ENCODE results near the gene HPS1. TPM values are rescaled to one million over a fixed set of nuclear protein-coding genes. Genes with fewer than 3 reads are reported as not detected.

The HPS1 gene
- total and polyA plus RNA-seq, 2 experiments from 2014 or later = 21.4 to 51.2 TPM

DNA sequence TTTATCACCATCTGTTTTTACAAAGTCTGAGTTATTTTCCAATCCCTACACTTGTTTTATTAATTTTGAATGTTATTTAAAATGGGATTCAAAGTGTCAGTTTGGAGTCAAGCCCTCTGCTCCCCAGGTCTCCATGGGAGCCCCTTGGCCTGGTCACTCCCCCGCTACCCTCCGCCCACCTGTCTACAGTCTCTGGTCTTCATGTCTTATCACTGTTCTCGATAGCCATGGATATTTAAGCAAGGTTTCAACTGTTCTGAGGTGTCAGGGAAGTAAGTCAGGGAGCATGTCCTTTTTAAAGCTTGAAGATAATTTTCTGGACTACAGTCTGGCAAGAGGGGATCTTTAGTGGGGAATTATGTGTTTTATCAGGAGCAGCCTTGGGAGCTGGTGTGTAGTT is 19.1 kb upstream of the HPS1 start:
- Mint-ChIP-seq H3K9me3 (no peaks in the 10 kb centered on the region), H3K27ac (no peak overlapping the region), H3K4me1 (peaks cover 15% of the 10 kb centered on the region), H3K36me3 (ENCODE audit: low read depth) (no peaks in the 10 kb centered on the region), H3K27me3 (ENCODE audit: insufficient read depth, low read depth, poor library complexity) (peaks cover 12% of the 10 kb centered on the region), H3K4me3 (no peak overlapping the region)
- H3K79me2 ChIP-seq (replicated peaks; ENCODE audit: insufficient read depth) = no peaks in the 10 kb centered on the region
- H3K27ac ChIP-seq (ENCODE audit: low read depth) = no peak overlapping the region
- no peak overlapping the region for H3K4me3 ChIP-seq
- ATAC-seq = no peak
- no peak overlapping the region for H3K4me2 ChIP-seq
- H3F3A ChIP-seq (replicated peaks; ENCODE audit: low read depth) = no peaks in the 10 kb centered on the region
- no peaks in the 10 kb centered on the region for H3K9me2 ChIP-seq (ENCODE audit: insufficient read depth)
- H3K4me1 ChIP-seq (ENCODE audit: insufficient read depth) = no peaks in the 10 kb centered on the region
- H4K20me1 ChIP-seq (replicated peaks; ENCODE audit: insufficient read depth) = no peaks in the 10 kb centered on the region
- DNase-seq (ENCODE audit: low spot score) = no peak
- no peak overlapping the region for H2AFZ ChIP-seq
- no peaks in the 10 kb centered on the region for H3K36me3 ChIP-seq (ENCODE audit: insufficient read depth)
- TF ChIP-seq POLR2AphosphoS5 (IDR thresholded peaks at IDR 0.05; ENCODE audit: low read depth) = no peak
- TF ChIP-seq ZNF331 (CRISPR knock-in tag; IDR thresholded peaks at IDR 0.05; ENCODE audit: low read depth) = no peak
- TF ChIP-seq JUNB (IDR thresholded peaks at IDR 0.05; ENCODE audit: unreplicated experiment) = no peak
- TF ChIP-seq, protein P1, sequence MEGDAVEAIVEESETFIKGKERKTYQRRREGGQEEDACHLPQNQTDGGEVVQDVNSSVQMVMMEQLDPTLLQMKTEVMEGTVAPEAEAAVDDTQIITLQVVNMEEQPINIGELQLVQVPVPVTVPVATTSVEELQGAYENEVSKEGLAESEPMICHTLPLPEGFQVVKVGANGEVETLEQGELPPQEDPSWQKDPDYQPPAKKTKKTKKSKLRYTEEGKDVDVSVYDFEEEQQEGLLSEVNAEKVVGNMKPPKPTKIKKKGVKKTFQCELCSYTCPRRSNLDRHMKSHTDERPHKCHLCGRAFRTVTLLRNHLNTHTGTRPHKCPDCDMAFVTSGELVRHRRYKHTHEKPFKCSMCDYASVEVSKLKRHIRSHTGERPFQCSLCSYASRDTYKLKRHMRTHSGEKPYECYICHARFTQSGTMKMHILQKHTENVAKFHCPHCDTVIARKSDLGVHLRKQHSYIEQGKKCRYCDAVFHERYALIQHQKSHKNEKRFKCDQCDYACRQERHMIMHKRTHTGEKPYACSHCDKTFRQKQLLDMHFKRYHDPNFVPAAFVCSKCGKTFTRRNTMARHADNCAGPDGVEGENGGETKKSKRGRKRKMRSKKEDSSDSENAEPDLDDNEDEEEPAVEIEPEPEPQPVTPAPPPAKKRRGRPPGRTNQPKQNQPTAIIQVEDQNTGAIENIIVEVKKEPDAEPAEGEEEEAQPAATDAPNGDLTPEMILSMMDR (conservative IDR thresholded peaks at IDR 0.05; ENCODE audit: low read depth in 2 of 2) = no peak
- no peak for TF ChIP-seq STAT1 (IDR thresholded peaks at IDR 0.05; ENCODE audit: unreplicated experiment)
- no peak for TF ChIP-seq NANOG (IDR thresholded peaks at IDR 0.05; ENCODE audit: borderline replicate concordance)
- no peak for TF ChIP-seq EZH2 (IDR thresholded peaks at IDR 0.05; ENCODE audit: low read depth, unreplicated experiment)
- H3K27me3 ChIP-seq (ENCODE audit: insufficient read depth) = peaks cover 15% of the 10 kb centered on the region; the same call in 1 of the 2 replicates

DNA sequence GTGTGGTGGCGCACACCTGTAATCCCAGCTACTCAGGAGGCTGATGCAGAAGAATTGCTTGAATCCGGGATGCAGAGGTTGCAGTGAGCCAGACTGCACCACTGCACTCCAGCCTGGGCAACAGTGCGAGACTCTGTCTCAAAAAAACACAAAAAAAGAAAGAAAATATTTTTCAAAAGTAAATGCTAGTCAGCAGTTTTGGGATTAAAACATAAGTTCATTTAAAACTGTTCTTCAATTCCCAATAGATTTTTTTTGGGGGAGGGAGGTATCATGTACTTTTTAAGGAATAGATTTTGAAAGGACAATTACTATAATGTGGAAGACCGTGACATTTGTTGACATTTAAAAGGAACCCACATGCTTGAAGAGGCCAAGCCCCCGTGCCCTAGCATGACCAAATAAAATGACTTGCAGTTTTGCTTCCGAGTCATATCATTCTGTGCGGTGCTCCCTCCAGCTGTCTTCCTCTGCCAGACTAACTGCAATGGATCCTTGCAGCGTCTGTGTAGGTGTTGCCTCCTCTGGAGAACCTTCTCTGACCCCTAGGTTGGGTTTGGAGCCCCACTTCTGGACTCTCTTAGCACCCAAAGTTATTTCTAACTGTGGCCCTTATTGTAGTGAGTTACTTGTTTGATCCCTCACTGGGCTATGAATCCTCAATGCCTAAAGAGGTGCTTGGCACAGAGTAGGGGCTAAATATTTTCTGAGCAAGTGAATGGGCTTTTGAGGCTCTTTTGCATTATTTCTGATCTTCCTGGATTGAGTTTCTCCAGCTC is 17.4 kb upstream of the HPS1 start:
- peaks cover 11% of the 10 kb centered on the region for H3K4me1 Mint-ChIP-seq
- Histone ChIP-seq H4K20me1 (replicated peaks; ENCODE audit: insufficient read depth) (no peaks in the 10 kb centered on the region), H3K4me2 (no peak overlapping the region), H3K36me3 (ENCODE audit: insufficient read depth) (no peaks in the 10 kb centered on the region), H3K27me3 (ENCODE audit: insufficient read depth) (peaks cover 15% of the 10 kb centered on the region; the same call in 1 of the 2 replicates), H3K27ac (ENCODE audit: low read depth) (no peak overlapping the region), H2AFZ (no peak overlapping the region), H3F3A (replicated peaks; ENCODE audit: low read depth) (no peaks in the 10 kb centered on the region), H3K9me2 (ENCODE audit: insufficient read depth) (no peaks in the 10 kb centered on the region), H3K4me1 (ENCODE audit: insufficient read depth) (no peaks in the 10 kb centered on the region), H3K79me2 (replicated peaks; ENCODE audit: insufficient read depth) (no peaks in the 10 kb centered on the region), H3K4me3 (no peak overlapping the region)
- no peaks in the 10 kb centered on the region for H3K9me3 Mint-ChIP-seq
- DNase-seq (ENCODE audit: low spot score) (no peak), ATAC-seq (no peak)
- no peak overlapping the region for H3K27ac Mint-ChIP-seq
- H3K36me3 Mint-ChIP-seq (ENCODE audit: low read depth) = no peaks in the 10 kb centered on the region
- H3K27me3 Mint-ChIP-seq (ENCODE audit: insufficient read depth, low read depth, poor library complexity) = peaks cover 12% of the 10 kb centered on the region
- H3K4me3 Mint-ChIP-seq = no peak overlapping the region
- TF ChIP-seq ZNF331 (CRISPR knock-in tag; IDR thresholded peaks at IDR 0.05; ENCODE audit: low read depth) (no peak), EZH2phosphoT487 (IDR thresholded peaks at IDR 0.05; ENCODE audit: unreplicated experiment) (no peak), CREB1 (CRISPR knock-in tag; IDR thresholded peaks at IDR 0.05; ENCODE audit: low read depth) (no peak), STAT1 (IDR thresholded peaks at IDR 0.05; ENCODE audit: unreplicated experiment) (no peak), POLR2AphosphoS5 (IDR thresholded peaks at IDR 0.05; ENCODE audit: low read depth) (no peak), ZNF114 (CRISPR knock-in tag; IDR thresholded peaks at IDR 0.05) (no peak)
- TF ChIP-seq, protein P1 (conservative IDR thresholded peaks at IDR 0.05; ENCODE audit: low read depth in 2 of 2) = no peak
- TF ChIP-seq, protein P2, sequence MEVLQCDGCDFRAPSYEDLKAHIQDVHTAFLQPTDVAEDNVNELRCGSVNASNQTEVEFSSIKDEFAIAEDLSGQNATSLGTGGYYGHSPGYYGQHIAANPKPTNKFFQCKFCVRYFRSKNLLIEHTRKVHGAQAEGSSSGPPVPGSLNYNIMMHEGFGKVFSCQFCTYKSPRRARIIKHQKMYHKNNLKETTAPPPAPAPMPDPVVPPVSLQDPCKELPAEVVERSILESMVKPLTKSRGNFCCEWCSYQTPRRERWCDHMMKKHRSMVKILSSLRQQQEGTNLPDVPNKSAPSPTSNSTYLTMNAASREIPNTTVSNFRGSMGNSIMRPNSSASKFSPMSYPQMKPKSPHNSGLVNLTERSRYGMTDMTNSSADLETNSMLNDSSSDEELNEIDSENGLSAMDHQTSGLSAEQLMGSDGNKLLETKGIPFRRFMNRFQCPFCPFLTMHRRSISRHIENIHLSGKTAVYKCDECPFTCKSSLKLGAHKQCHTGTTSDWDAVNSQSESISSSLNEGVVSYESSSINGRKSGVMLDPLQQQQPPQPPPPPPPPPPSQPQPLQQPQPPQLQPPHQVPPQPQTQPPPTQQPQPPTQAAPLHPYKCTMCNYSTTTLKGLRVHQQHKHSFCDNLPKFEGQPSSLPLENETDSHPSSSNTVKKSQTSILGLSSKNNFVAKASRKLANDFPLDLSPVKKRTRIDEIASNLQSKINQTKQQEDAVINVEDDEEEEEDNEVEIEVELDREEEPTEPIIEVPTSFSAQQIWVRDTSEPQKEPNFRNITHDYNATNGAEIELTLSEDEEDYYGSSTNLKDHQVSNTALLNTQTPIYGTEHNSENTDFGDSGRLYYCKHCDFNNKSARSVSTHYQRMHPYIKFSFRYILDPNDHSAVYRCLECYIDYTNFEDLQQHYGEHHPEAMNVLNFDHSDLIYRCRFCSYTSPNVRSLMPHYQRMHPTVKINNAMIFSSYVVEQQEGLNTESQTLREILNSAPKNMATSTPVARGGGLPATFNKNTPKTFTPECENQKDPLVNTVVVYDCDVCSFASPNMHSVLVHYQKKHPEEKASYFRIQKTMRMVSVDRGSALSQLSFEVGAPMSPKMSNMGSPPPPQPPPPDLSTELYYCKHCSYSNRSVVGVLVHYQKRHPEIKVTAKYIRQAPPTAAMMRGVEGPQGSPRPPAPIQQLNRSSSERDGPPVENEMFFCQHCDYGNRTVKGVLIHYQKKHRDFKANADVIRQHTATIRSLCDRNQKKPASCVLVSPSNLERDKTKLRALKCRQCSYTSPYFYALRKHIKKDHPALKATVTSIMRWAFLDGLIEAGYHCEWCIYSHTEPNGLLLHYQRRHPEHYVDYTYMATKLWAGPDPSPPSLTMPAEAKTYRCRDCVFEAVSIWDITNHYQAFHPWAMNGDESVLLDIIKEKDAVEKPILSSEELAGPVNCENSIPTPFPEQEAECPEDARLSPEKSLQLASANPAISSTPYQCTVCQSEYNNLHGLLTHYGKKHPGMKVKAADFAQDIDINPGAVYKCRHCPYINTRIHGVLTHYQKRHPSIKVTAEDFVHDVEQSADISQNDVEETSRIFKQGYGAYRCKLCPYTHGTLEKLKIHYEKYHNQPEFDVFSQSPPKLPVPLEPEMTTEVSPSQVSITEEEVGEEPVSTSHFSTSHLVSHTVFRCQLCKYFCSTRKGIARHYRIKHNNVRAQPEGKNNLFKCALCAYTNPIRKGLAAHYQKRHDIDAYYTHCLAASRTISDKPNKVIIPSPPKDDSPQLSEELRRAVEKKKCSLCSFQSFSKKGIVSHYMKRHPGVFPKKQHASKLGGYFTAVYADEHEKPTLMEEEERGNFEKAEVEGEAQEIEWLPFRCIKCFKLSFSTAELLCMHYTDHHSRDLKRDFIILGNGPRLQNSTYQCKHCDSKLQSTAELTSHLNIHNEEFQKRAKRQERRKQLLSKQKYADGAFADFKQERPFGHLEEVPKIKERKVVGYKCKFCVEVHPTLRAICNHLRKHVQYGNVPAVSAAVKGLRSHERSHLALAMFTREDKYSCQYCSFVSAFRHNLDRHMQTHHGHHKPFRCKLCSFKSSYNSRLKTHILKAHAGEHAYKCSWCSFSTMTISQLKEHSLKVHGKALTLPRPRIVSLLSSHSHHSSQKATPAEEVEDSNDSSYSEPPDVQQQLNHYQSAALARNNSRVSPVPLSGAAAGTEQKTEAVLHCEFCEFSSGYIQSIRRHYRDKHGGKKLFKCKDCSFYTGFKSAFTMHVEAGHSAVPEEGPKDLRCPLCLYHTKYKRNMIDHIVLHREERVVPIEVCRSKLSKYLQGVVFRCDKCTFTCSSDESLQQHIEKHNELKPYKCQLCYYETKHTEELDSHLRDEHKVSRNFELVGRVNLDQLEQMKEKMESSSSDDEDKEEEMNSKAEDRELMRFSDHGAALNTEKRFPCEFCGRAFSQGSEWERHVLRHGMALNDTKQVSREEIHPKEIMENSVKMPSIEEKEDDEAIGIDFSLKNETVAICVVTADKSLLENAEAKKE (CRISPR knock-in tag; IDR thresholded peaks at IDR 0.05) = no peak
